CD4-positive, alpha-beta T cell treated with Interleukin-4 for 1 hour (primary cell): ENCODE measurements around the gene LIMA1.

Experiments used
- DNase-seq, 2 donors: peaks; one replicate each; pipeline ENCODE4 v3.0.0-alpha.2; 2020 to 2022

Gene LIMA1

GRCh38 chr12:50214018-50214417, 69.3 kb downstream of the LIMA1 start:
- no peak for DNase-seq

GRCh38 chr12:50213439-50213838, 69.9 kb downstream of the LIMA1 start:
- DNase-seq, result no peak

GRCh38 chr12:50212071-50212467, 71.3 kb downstream of the LIMA1 start:
- peak in 1 of 2 donors; percentile 29 for DNase-seq

- DNase-seq, result no peak
These were observed 71.8 kb downstream of the LIMA1 start for GRCh38 chr12:50211392-50212070.

GRCh38 chr12:50207424-50207823, 75.9 kb downstream of the LIMA1 start:
- no peak for DNase-seq

- DNase-seq, result no peak
These were observed 77.7 kb downstream of the LIMA1 start for GRCh38 chr12:50205648-50206047.

GRCh38 chr12:50203691-50204090, 79.6 kb downstream of the LIMA1 start:
- no peak for DNase-seq

- no peak for DNase-seq
These were observed 81.3 kb downstream of the LIMA1 start for GRCh38 chr12:50201987-50202521.

- no peak for DNase-seq
These were observed 82.6 kb downstream of the LIMA1 start for GRCh38 chr12:50200552-50201273.

GRCh38 chr12:50198829-50199228, 84.5 kb downstream of the LIMA1 start:
- no peak for DNase-seq

GRCh38 chr12:50197297-50197727, 86.0 kb downstream of the LIMA1 start:
- DNase-seq, result no peak

- no peak for DNase-seq
These were observed 86.8 kb downstream of the LIMA1 start for GRCh38 chr12:50196537-50196936.

GRCh38 chr12:50195832-50196231, 87.5 kb downstream of the LIMA1 start:
- DNase-seq, result no peak

- no peak for DNase-seq
These were observed 90.4 kb downstream of the LIMA1 start for GRCh38 chr12:50192908-50193307.

GRCh38 chr12:50192236-50192635, 91.1 kb downstream of the LIMA1 start:
- DNase-seq, result no peak

GRCh38 chr12:50190859-50191258, 92.5 kb downstream of the LIMA1 start:
- no peak for DNase-seq

GRCh38 chr12:50188875-50189575, 94.3 kb downstream of the LIMA1 start:
- DNase-seq, result peak in 1 of 2 donors; percentile 31

- DNase-seq, result no peak
These were observed 95.0 kb downstream of the LIMA1 start for GRCh38 chr12:50188241-50188781.

- DNase-seq, result peak in 1 of 2 donors; percentile 27
These were observed 96.0 kb downstream of the LIMA1 start for GRCh38 chr12:50187084-50187900.

GRCh38 chr12:50186681-50187080, 96.6 kb downstream of the LIMA1 start:
- DNase-seq, result no peak

GRCh38 chr12:50185970-50186663, 97.2 kb downstream of the LIMA1 start:
- DNase-seq, result no peak
